Mesothelial cell of epicardium (in vitro differentiated cells): ENCODE results near the gene ARVCF. TPM values are rescaled to one million over a fixed set of nuclear protein-coding genes. Genes with fewer than 3 reads are reported as not detected.
A peak's percentile ranks its signal among the peaks of the same experiment; 100 is the strongest.

Experiments used
- DNase-seq, 2 experiments: peaks; one replicate each; pipeline ENCODE4 v3.0.0; 2021; ENCODE audit warnings: low spot score in 2 of 2; ENCODE audit not compliant: unreplicated experiment in 2 of 2
- H3K27ac Mint-ChIP-seq: 2 replicates; pipeline ENCODE4 v1.8.0; 2021; ENCODE audit warnings: mixed read lengths
- H3K27me3 Mint-ChIP-seq: 2 replicates; pipeline ENCODE4 v1.8.0; 2021; ENCODE audit warnings: low read depth, mixed read lengths
- H3K36me3 Mint-ChIP-seq: 2 replicates; pipeline ENCODE4 v1.8.0; 2021; ENCODE audit warnings: mixed read lengths
- H3K4me1 Mint-ChIP-seq: 2 replicates; pipeline ENCODE4 v1.8.0; 2021; ENCODE audit warnings: mixed read lengths
- H3K4me3 Mint-ChIP-seq: 2 replicates; pipeline ENCODE4 v1.8.0; 2021; ENCODE audit warnings: mild to moderate bottlenecking, moderate library complexity, mixed read lengths
- H3K9me3 Mint-ChIP-seq: 2 replicates; pipeline ENCODE4 v1.8.0; 2021; ENCODE audit warnings: mixed read lengths
- CTCF ChIP-seq: fragments of 200-600 bp; sonication (generic); IDR thresholded peaks from one replicate; pipeline ENCODE4 v1.5.0; 2021; ENCODE audit warnings: antibody characterized with exemption; ENCODE audit not compliant: unreplicated experiment
- total RNA-seq: library from RNA; stranded (reverse); gene quantifications from 3 replicates; pipeline ENCODE4 v1.2.1, GENCODE V29; 2021

ARVCF gene
- total RNA-seq, 1 donor from 2014 or later: 41.2 TPM

GRCh38 chr22:19959587-19960490 lies 56.8 kb downstream of the ARVCF start:
- TF ChIP-seq CTCF: no peak
- H3K9me3 Mint-ChIP-seq: no peaks in the 10 kb centered on the region
- H3K36me3 Mint-ChIP-seq: peaks cover 2% of the 10 kb centered on the region
- H3K27me3 Mint-ChIP-seq: no peaks in the 10 kb centered on the region
- peaks cover 33% of the 10 kb centered on the region for H3K4me1 Mint-ChIP-seq
- H3K4me3 Mint-ChIP-seq: peak overlapping the region; percentile 69
- DNase-seq: no peak
- H3K27ac Mint-ChIP-seq: peak overlapping the region; percentile 43

- Mint-ChIP-seq H3K27ac (peak overlapping the region; percentile 47), H3K27me3 (no peaks in the 10 kb centered on the region), H3K4me1 (peaks cover 33% of the 10 kb centered on the region), H3K36me3 (peaks cover 2% of the 10 kb centered on the region), H3K4me3 (peak overlapping the region; percentile 69), H3K9me3 (no peaks in the 10 kb centered on the region)
- peak; percentile 67 to 78 for DNase-seq
- no peak for TF ChIP-seq CTCF
Observed at GRCh38 chr22:19959043-19959586, 57.5 kb downstream of the ARVCF start.

- H3K27me3 Mint-ChIP-seq: no peaks in the 10 kb centered on the region
- H3K36me3 Mint-ChIP-seq: peaks cover 2% of the 10 kb centered on the region
- no peak for TF ChIP-seq CTCF
- H3K9me3 Mint-ChIP-seq: no peaks in the 10 kb centered on the region
- peak overlapping the region; percentile 47 for H3K27ac Mint-ChIP-seq
- no peak for DNase-seq
- H3K4me1 Mint-ChIP-seq: peaks cover 28% of the 10 kb centered on the region
- peak overlapping the region; percentile 69 for H3K4me3 Mint-ChIP-seq
Observed at GRCh38 chr22:19958083-19959042, 58.3 kb downstream of the ARVCF start.

GRCh38 chr22:19957445-19957844 lies 59.2 kb downstream of the ARVCF start:
- TF ChIP-seq CTCF: no peak
- no peak overlapping the region for H3K27ac Mint-ChIP-seq

More at GRCh38 chr22:19957445-19957844, 59.2 kb downstream of the ARVCF start:
- peaks cover 2% of the 10 kb centered on the region for H3K36me3 Mint-ChIP-seq
- DNase-seq: no peak
- H3K9me3 Mint-ChIP-seq: no peaks in the 10 kb centered on the region
- H3K4me1 Mint-ChIP-seq: peaks cover 22% of the 10 kb centered on the region
- H3K27me3 Mint-ChIP-seq: no peaks in the 10 kb centered on the region
- H3K4me3 Mint-ChIP-seq: no peak overlapping the region
